HG03025 (cell line): ENCODE measurements around the gene HCAR3.
A peak's percentile ranks its signal among the peaks of the same experiment; 100 is the strongest.
"Not testable (repeated sequence)": the region's sequence is repeated elsewhere in the genome, so short reads cannot be mapped to it uniquely, and the experiment has no call there.

Experiments
- ATAC-seq: cut with Tn5 transposase; IDR thresholded peaks from one replicate; pipeline ENCODE4 v1.9.1; 2021; ENCODE audit warnings: mild to moderate bottlenecking, moderate library complexity; ENCODE audit not compliant: unreplicated experiment, low FRiP score

Gene HCAR3

GRCh38 chr12:122716658-122717057 lies at the start of gene HCAR3:
Gene HCAR3, minus strand, starts transcription at chr12:122716811. Its CDS starts 74 bp downstream, at chr12:122716737.
- ATAC-seq, result not testable (repeated sequence)

GRCh38 chr12:122757568-122757967 lies 41.0 kb upstream of the HCAR3 start:
- ATAC-seq, result no peak

- no peak for ATAC-seq
These were observed 38.2 kb upstream of the HCAR3 start for GRCh38 chr12:122754790-122755189.

GRCh38 chr12:122753319-122753650 lies 36.7 kb upstream of the HCAR3 start:
- ATAC-seq, result no peak

GRCh38 chr12:122752464-122753318 lies 36.1 kb upstream of the HCAR3 start, which contains the start of gene DENR:
Gene DENR, plus strand, starts transcription at chr12:122752824. Its CDS starts 878 bp downstream, at chr12:122753702.
- peak; percentile 83 for ATAC-seq

GRCh38 chr12:122750781-122751515 lies 34.3 kb upstream of the HCAR3 start:
- ATAC-seq, result not testable (repeated sequence)

GRCh38 chr12:122749569-122750332 lies 33.1 kb upstream of the HCAR3 start:
- ATAC-seq, result no peak

GRCh38 chr12:122747224-122748135 lies 30.9 kb upstream of the HCAR3 start:
- no peak for ATAC-seq

- no peak for ATAC-seq
These were observed 27.4 kb upstream of the HCAR3 start for GRCh38 chr12:122743895-122744525.

GRCh38 chr12:122740351-122740750 lies 23.7 kb upstream of the HCAR3 start:
- ATAC-seq, result no peak

- no peak for ATAC-seq
These were observed 22.0 kb upstream of the HCAR3 start for GRCh38 chr12:122738571-122738970.

GRCh38 chr12:122732611-122733010 lies 16.0 kb upstream of the HCAR3 start:
- no peak for ATAC-seq

- ATAC-seq, result no peak
These were observed 15.6 kb upstream of the HCAR3 start for GRCh38 chr12:122732170-122732569.

GRCh38 chr12:122730215-122731014 lies 13.8 kb upstream of the HCAR3 start, which contains the start of gene HCAR1:
Gene HCAR1, minus strand, starts transcription at chr12:122730844. Its CDS starts 505 bp downstream, at chr12:122730339.
- no peak for ATAC-seq

- ATAC-seq, result no peak
These were observed 13.1 kb upstream of the HCAR3 start for GRCh38 chr12:122729583-122730214.

- no peak for ATAC-seq
These were observed 9.5 kb upstream of the HCAR3 start for GRCh38 chr12:122726080-122726558.

- no peak for ATAC-seq
These were observed 9.0 kb upstream of the HCAR3 start for GRCh38 chr12:122725452-122726079.
